Activated CD4-positive, alpha-beta T cell treated with anti-CD3 and anti-CD28 coated beads, Interleukin-2, amount 10 ng/mL, durations not matched to agents 7 days and 5 days (primary cell): ENCODE measurements around the gene TMEM80. TPM values are rescaled to one million over a fixed set of nuclear protein-coding genes. Genes with fewer than 3 reads are reported as not detected.

ENCODE experiments used
- CTCF ChIA-PET: fragments of 350-600 bp; sonication (Branson Sonifier 250); formaldehyde crosslinking; loops from one replicate; lab custom pipeline; 2021; ENCODE audit warnings: antibody characterized with exemption; lab: Charles Lee
- POLR2A ChIA-PET: fragments of 350-600 bp; sonication (Branson Sonifier 250); formaldehyde crosslinking; loops from one replicate; lab custom pipeline; 2021; ENCODE audit warnings: antibody characterized with exemption; lab: Charles Lee
- DNase-seq: peaks from one replicate; pipeline ENCODE4 v3.0.0-alpha.2; 2020
- H3K27ac Mint-ChIP-seq: one replicate; pipeline ENCODE4 v1.8.0; 2021; ENCODE audit warnings: mild to moderate bottlenecking, moderate library complexity, mixed read lengths
- H3K27me3 Mint-ChIP-seq: one replicate; pipeline ENCODE4 v1.8.0; 2021; ENCODE audit warnings: mixed read lengths
- H3K36me3 Mint-ChIP-seq: one replicate; pipeline ENCODE4 v1.8.0; 2021; ENCODE audit warnings: low read depth, mixed read lengths
- H3K4me1 Mint-ChIP-seq: one replicate; pipeline ENCODE4 v1.8.0; 2021; ENCODE audit warnings: mixed read lengths
- H3K4me3 Mint-ChIP-seq: one replicate; pipeline ENCODE4 v1.8.0; 2021; ENCODE audit warnings: mild to moderate bottlenecking, moderate library complexity, mixed read lengths
- H3K9me3 Mint-ChIP-seq: one replicate; pipeline ENCODE4 v1.8.0; 2021; ENCODE audit warnings: mixed read lengths
- total RNA-seq, 2 experiments: library from RNA; stranded (reverse); gene quantifications; one replicate each; pipeline ENCODE4 v1.2.3, GENCODE V29; 2021

Gene TMEM80
- total RNA-seq, 2 experiments from 2014 or later = 39.1 to 44.7 TPM

DNA sequence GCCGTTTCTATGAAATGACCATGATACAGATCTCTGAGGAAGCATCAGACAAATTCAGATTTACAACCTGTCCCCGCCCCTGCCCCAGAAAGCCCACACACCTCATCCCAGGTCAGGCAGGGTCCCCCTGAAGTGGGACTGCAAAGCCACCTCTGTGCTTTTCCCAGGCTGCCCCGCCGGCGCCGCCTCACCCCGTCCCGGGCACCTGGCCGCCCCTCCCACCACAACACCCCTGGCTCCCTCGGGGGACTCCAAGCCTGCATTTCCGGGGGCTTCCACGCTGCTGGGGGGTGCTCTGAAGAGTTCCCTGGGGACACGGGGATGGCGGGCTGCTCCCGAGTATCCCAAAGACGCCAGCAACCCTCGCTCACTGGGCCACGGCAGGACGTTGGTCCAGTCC, 35.3 kb upstream of the TMEM80 start:
- peaks cover 5% of the 10 kb centered on the region for H3K36me3 Mint-ChIP-seq
- H3K9me3 Mint-ChIP-seq = no peaks in the 10 kb centered on the region
- ChIA-PET POLR2A (no interaction called here), CTCF (interaction anchor here (0.6 to 1.4 kb wide), 3 partner anchors 14 to 66 kb away, joined by 3 read pairs; no protein-coding TSS in a partner anchor)
- no peak overlapping the region for H3K27ac Mint-ChIP-seq
- no peak for DNase-seq
- no peaks in the 10 kb centered on the region for H3K4me1 Mint-ChIP-seq
- H3K4me3 Mint-ChIP-seq = no peak overlapping the region
- H3K27me3 Mint-ChIP-seq = no peaks in the 10 kb centered on the region

DNA sequence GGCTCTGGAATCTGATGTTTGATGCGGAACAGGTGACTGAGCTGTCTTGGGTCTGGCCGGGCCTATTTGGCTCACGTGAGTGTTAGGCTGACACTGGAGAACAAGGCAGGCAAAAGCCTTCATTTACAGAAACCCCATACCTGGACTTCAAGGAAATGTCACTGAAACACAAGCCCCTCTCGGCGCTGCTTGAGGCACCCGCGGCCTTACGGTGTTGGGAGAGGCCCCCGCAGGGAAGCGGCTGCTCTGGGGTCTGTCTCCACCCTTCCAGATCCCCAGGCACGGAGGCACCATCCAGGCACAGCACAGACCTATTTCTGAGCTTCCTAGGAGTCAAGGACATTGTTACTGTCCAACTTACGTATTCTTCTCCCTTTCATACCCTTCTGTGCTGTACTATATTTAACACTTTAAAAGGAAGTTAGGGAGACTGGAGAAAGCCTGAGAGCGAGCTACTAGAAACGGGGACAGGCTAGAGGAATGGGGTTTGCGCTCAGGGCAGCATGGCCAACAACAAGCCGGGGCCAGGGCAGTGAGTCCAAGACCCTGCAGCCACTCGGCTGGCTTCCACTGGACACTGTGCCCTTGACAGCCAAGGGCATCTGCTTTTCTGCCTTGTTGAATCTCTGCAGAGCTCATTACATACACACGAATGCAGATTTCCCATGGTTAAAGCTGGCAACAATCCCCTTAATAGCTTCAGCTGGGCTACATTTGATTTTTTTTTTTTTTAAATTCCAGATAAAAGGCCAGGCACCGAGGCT, 34.8 kb upstream of the TMEM80 start:
- Mint-ChIP-seq H3K36me3 (peaks cover 5% of the 10 kb centered on the region), H3K27ac (no peak overlapping the region), H3K27me3 (no peaks in the 10 kb centered on the region), H3K4me3 (no peak overlapping the region), H3K9me3 (no peaks in the 10 kb centered on the region), H3K4me1 (no peaks in the 10 kb centered on the region)
- ChIA-PET CTCF (interaction anchor here (0.6 to 1.4 kb wide), 3 partner anchors 14 to 65 kb away, joined by 3 read pairs; no protein-coding TSS in a partner anchor), POLR2A (interaction anchor here (0.6 kb wide), 1 partner anchor 9 kb away, joined by 4 read pairs; no protein-coding TSS in a partner anchor)
- DNase-seq = no peak

- DNase-seq = peak; percentile 45
Measured at GRCh38 chr11:662689-663274, 32.8 kb upstream of the TMEM80 start.

DNA sequence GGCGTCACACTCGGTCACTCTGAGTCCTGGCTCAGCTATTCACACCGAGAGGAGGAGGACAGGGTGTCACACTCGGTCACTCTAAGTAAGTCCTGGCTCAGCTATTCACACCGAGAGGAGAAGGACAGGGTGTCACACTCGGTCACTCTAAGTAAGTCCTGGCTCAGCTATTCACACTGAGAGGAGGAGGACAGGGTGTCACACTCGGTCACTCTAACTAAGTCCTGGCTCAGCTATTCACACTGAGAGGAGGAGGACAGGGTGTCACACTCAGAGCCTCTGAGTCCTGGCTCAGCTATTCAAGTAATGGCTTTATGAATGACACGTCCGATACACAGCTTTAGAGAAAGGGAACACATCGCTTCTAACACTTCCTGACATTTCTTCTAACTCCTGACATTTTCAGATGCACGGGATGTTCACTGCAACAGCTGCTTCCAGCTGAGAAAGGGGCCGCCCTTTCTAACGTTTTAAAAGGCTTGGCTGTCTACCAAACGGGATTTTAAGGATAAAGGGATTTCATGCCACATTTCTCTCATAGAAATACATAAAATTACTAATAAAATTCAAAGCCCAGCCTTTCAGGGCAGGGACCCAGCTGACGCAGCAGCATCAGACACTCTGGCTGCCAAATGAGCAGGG, 30.4 kb upstream of the TMEM80 start:
- CTCF ChIA-PET = interaction anchor here (1.1 kb wide), 1 partner anchor 16 kb away, joined by 3 read pairs; no protein-coding TSS in a partner anchor
- Mint-ChIP-seq H3K4me3 (no peak overlapping the region), H3K9me3 (no peaks in the 10 kb centered on the region), H3K36me3 (peaks cover 6% of the 10 kb centered on the region), H3K4me1 (no peaks in the 10 kb centered on the region), H3K27me3 (no peaks in the 10 kb centered on the region), H3K27ac (no peak overlapping the region)
- POLR2A ChIA-PET = no interaction called here
- no peak for DNase-seq

More at GRCh38 chr11:662689-663274, 32.8 kb upstream of the TMEM80 start:
- POLR2A ChIA-PET = no interaction called here
- Mint-ChIP-seq H3K4me3 (no peak overlapping the region), H3K36me3 (peaks cover 5% of the 10 kb centered on the region), H3K4me1 (no peaks in the 10 kb centered on the region), H3K9me3 (no peaks in the 10 kb centered on the region), H3K27me3 (no peaks in the 10 kb centered on the region), H3K27ac (no peak overlapping the region)
- CTCF ChIA-PET = interaction anchor here (0.7 to 0.9 kb wide), 3 partner anchors 54 to 61 kb away, joined by 3 to 5 read pairs (median 3); no protein-coding TSS in a partner anchor

DNA sequence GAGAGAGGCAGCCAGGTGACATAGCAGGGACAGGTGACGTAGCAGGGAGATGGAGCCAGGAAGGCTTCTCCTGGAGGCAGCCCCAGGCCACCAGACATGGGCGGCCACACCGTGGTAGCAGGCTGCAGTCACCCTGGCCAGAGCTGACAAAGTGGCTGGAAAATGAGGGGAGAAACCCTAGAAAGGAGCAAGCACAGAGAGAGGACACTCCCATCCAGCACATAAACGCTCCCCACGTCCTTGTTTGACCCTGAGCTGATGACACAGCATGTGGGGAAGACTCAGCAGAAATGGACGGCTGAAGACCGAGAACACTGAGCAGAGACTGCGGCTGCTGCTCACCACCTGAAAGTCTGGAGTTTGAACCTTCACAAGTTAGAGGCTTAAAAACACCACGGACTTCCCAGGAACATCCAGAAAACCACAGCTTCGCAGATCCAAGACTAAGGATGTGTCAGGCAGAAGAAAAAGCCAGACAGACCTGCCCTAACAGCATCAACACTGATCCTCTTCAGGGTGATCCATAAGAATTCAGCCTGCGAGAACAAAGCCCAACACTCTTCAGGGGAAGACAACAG, 29.8 kb upstream of the TMEM80 start:
- Mint-ChIP-seq H3K27me3 (no peaks in the 10 kb centered on the region), H3K36me3 (peaks cover 6% of the 10 kb centered on the region), H3K27ac (no peak overlapping the region), H3K4me1 (no peaks in the 10 kb centered on the region), H3K4me3 (no peak overlapping the region), H3K9me3 (no peaks in the 10 kb centered on the region)
- CTCF ChIA-PET = interaction anchor here (1.1 kb wide), 1 partner anchor 16 kb away, joined by 3 read pairs; no protein-coding TSS in a partner anchor
- DNase-seq = no peak
- POLR2A ChIA-PET = no interaction called here

DNA sequence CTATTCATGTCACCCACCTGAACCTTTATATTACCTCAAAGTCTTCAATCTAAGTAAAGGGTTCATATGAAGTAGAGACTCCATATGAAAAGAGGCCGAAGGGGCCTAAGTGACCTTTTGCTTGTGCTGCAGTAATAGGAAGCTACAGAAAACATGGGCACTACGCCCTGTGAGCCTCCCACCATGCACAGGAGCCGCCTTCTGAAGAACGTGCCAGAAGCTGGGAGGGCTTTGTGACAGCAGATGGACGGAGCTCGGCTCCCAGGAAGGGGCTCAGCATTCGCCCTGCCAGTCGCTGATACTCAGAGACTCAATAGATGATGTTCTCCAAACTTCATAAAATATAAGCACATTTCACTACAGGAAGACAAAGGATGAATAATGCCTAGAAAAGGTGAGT, 21.8 kb upstream of the TMEM80 start:
- H3K27ac Mint-ChIP-seq = no peak overlapping the region
- no peaks in the 10 kb centered on the region for H3K4me1 Mint-ChIP-seq
- H3K4me3 Mint-ChIP-seq = no peak overlapping the region
- H3K9me3 Mint-ChIP-seq = no peaks in the 10 kb centered on the region
- ChIA-PET POLR2A (interaction anchor here (0.6 kb wide), 1 partner anchor 132 kb away, joined by 3 read pairs; no protein-coding TSS in a partner anchor), CTCF (interaction anchor here (0.6 to 2.2 kb wide), 6 partner anchors 9 to 55 kb away, joined by 3 to 7 read pairs (median 4); no protein-coding TSS in a partner anchor)
- peaks cover 22% of the 10 kb centered on the region for H3K36me3 Mint-ChIP-seq
- no peak for DNase-seq
- no peaks in the 10 kb centered on the region for H3K27me3 Mint-ChIP-seq

DNA sequence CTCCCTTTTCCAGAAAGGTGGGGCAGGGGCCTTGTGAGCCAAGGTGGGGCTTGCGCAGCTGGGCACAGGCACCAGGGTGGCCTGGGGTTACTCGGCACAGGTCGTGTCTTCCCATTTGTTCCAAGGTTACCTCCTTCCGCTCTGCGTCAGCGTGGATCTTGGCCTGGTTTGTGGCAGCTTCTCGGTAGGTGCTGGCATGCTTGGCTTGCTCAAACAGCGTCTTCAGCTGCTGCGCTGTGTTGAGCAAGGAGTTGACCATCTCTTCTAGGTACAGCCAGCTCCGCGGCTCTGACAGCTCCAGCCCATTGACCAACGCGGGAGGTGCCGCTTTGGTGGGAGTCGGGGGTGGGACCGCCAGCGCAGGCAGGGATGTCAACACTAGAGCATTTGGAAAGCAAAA, 21.2 kb upstream of the TMEM80 start:
- CTCF ChIA-PET = interaction anchor here (0.6 to 2.2 kb wide), 7 partner anchors 9 to 283 kb away, joined by 3 to 7 read pairs (median 3); no protein-coding TSS in a partner anchor

DNA sequence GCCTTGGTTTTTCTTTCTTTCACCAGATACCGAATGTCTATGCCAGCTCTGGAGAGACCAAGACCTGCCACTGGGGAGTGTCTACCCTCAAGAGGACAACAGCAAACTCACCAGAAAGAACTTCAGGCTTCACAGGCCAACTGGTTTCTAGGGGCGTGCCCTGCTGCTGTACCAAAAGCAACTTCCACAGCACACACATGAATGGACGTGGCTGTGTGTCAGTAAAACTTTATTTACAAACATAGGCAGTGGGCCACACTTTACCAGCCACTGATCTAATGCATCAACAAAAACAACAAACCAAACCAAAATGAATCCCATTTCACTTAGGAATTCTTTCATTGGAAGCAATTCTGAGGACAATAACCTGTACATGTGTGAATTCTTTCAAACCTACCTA, 17.3 kb upstream of the TMEM80 start:
- Mint-ChIP-seq H3K4me3 (no peak overlapping the region), H3K36me3 (peaks cover 27% of the 10 kb centered on the region), H3K4me1 (no peaks in the 10 kb centered on the region), H3K27me3 (no peaks in the 10 kb centered on the region), H3K27ac (no peak overlapping the region), H3K9me3 (no peaks in the 10 kb centered on the region)
- CTCF ChIA-PET = no interaction called here
- DNase-seq = no peak
- POLR2A ChIA-PET = no interaction called here

More for the DNA sequence above, 21.2 kb upstream of the TMEM80 start:
- POLR2A ChIA-PET = interaction anchor here (0.6 kb wide), 1 partner anchor 132 kb away, joined by 3 read pairs; no protein-coding TSS in a partner anchor
- no peaks in the 10 kb centered on the region for H3K4me1 Mint-ChIP-seq
- DNase-seq = no peak
- no peaks in the 10 kb centered on the region for H3K27me3 Mint-ChIP-seq
- no peak overlapping the region for H3K27ac Mint-ChIP-seq
- no peaks in the 10 kb centered on the region for H3K9me3 Mint-ChIP-seq
- H3K4me3 Mint-ChIP-seq = no peak overlapping the region
- H3K36me3 Mint-ChIP-seq = peaks cover 22% of the 10 kb centered on the region

- H3K4me3 Mint-ChIP-seq = no peak overlapping the region
- peaks cover 28% of the 10 kb centered on the region for H3K36me3 Mint-ChIP-seq
- H3K27ac Mint-ChIP-seq = no peak overlapping the region
- no peak for DNase-seq
- CTCF ChIA-PET = interaction anchor here (0.6 to 1.7 kb wide), 6 partner anchors 11 to 339 kb away, joined by 3 to 4 read pairs (median 4); partner anchors contain the start of genes DEAF1 and TMEM80
- H3K27me3 Mint-ChIP-seq = no peaks in the 10 kb centered on the region
- no peaks in the 10 kb centered on the region for H3K4me1 Mint-ChIP-seq
- POLR2A ChIA-PET = no interaction called here
- no peaks in the 10 kb centered on the region for H3K9me3 Mint-ChIP-seq
Measured at GRCh38 chr11:679271-680207, 16.1 kb upstream of the TMEM80 start.

DNA sequence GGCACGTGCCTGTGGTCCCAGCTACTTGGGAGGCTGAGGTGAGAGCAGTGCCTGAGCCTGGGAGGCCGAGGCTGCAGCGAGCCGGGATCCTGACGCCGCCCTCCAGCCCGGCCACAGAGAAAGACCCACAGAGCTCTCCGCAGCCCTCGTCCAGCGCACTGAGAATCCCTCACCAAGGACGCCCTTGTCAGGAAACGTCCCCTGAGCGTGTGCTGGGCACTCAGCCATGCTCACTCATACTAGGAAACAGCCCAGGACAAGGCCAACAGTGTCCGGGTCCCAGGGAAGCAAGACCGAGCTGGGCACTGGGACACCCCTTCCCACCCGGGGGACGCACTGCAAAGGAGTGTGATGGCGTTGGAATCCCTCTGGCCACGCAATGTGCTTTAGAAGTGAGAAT, 15.1 kb upstream of the TMEM80 start:
- Mint-ChIP-seq H3K27me3 (no peaks in the 10 kb centered on the region), H3K27ac (no peak overlapping the region), H3K36me3 (peaks cover 31% of the 10 kb centered on the region), H3K9me3 (no peaks in the 10 kb centered on the region), H3K4me3 (no peak overlapping the region), H3K4me1 (no peaks in the 10 kb centered on the region)
- POLR2A ChIA-PET = interaction anchor here (0.6 kb wide), 1 partner anchor 58 kb away, joined by 3 read pairs; no protein-coding TSS in a partner anchor
- CTCF ChIA-PET = interaction anchor here (0.6 to 1.7 kb wide), 4 partner anchors 15 to 338 kb away, joined by 3 to 4 read pairs (median 4); partner anchors contain the start of genes DEAF1 and TMEM80
- DNase-seq = no peak

- Mint-ChIP-seq H3K4me1 (no peaks in the 10 kb centered on the region), H3K36me3 (peaks cover 31% of the 10 kb centered on the region), H3K27ac (no peak overlapping the region), H3K9me3 (no peaks in the 10 kb centered on the region), H3K27me3 (no peaks in the 10 kb centered on the region), H3K4me3 (no peak overlapping the region)
- no peak for DNase-seq
- POLR2A ChIA-PET = no interaction called here
- CTCF ChIA-PET = interaction anchor here (1.1 to 1.7 kb wide), 4 partner anchors 14 to 68 kb away, joined by 3 to 4 read pairs (median 4); partner anchors contain the start of genes DEAF1 and TMEM80
Measured at GRCh38 chr11:680970-681369, 14.6 kb upstream of the TMEM80 start.
